ENCODE data around the gene PAK4.

The PAK4 gene

DNA sequence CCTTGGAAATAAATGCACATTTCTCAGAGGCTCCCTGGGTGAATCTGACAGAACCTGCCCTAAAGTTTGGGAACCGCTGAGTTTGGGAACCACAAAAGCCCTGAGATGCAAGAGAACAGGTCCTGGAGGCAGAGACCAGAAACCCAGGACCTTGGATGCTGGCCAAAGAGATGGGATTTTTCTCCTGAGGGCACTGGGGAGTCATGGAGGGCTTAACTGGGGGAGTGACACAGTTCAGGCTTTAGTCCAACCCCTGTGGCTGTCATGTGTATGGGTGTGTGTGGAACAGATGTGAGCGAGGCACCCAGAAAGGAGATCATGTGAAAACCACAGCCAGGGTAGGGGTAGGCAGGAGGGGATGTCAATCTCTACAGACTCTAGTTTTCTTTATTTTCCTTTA, 67.3 kb downstream of the PAK4 start:
- TF ChIP-seq FOXP2 (optimal IDR thresholded peaks at IDR 0.05; ENCODE audit: borderline replicate concordance, extremely low read depth, extremely low read length, insufficient read depth) (no peak), SIN3A (IDR thresholded peaks at IDR 0.05; ENCODE audit: borderline replicate concordance, insufficient read depth, low read length) (no peak), TAF1 (IDR thresholded peaks at IDR 0.05; ENCODE audit: borderline replicate concordance, insufficient read depth, low read length) (no peak), REST (IDR thresholded peaks at IDR 0.05; ENCODE audit: insufficient read depth in 1 of 2, low read depth in 2 of 2, low read length in 2 of 2) (no peak)

- TF ChIP-seq FOXP2 (optimal IDR thresholded peaks at IDR 0.05; ENCODE audit: borderline replicate concordance, extremely low read depth, extremely low read length, insufficient read depth) = no peak
- no peak for TF ChIP-seq TAF1 (IDR thresholded peaks at IDR 0.05; ENCODE audit: borderline replicate concordance, insufficient read depth, low read length)
- TF ChIP-seq SIN3A (IDR thresholded peaks at IDR 0.05; ENCODE audit: borderline replicate concordance, insufficient read depth, low read length) = no peak
- TF ChIP-seq REST (IDR thresholded peaks at IDR 0.05; ENCODE audit: insufficient read depth in 1 of 2, low read depth in 2 of 2, low read length in 2 of 2) = no peak
- no peak for TF ChIP-seq POLR2AphosphoS5 (IDR thresholded peaks at IDR 0.05; ENCODE audit: low read depth, low read length)
Measured at GRCh38 chr19:39193803-39194202, 68.2 kb downstream of the PAK4 start.

GRCh38 chr19:39194832-39195542, 69.4 kb downstream of the PAK4 start:
- TF ChIP-seq POLR2AphosphoS5 (IDR thresholded peaks at IDR 0.05; ENCODE audit: low read depth, low read length) (no peak), REST (IDR thresholded peaks at IDR 0.05; ENCODE audit: insufficient read depth in 1 of 2, low read depth in 2 of 2, low read length in 2 of 2) (no peak), FOXP2 (optimal IDR thresholded peaks at IDR 0.05; ENCODE audit: borderline replicate concordance, extremely low read depth, extremely low read length, insufficient read depth) (no peak), SIN3A (IDR thresholded peaks at IDR 0.05; ENCODE audit: borderline replicate concordance, insufficient read depth, low read length) (no peak), TAF1 (IDR thresholded peaks at IDR 0.05; ENCODE audit: borderline replicate concordance, insufficient read depth, low read length) (no peak)

DNA sequence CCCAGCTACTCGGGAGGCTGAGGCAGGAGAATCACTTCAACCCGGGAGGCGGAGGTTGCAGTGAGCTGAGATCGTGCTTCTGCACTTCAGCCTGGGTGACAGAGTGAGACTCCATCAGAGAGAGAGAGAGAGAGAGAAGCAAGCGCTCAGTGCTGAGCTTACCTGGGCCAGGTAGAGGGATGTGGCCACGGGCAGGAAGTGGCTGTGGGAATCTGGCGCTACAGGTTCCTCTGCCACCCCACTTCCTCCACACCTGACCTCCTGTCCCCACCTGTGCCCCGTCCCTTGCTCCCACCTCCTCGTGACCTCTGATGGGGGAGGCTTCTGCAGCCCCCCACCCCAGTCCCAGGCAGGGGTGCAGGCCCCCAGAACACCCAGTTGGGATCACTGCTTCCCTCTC, 70.2 kb downstream of the PAK4 start:
- TF ChIP-seq REST (IDR thresholded peaks at IDR 0.05; ENCODE audit: insufficient read depth in 1 of 2, low read depth in 2 of 2, low read length in 2 of 2) (no peak), SIN3A (IDR thresholded peaks at IDR 0.05; ENCODE audit: borderline replicate concordance, insufficient read depth, low read length) (no peak), FOXP2 (optimal IDR thresholded peaks at IDR 0.05; ENCODE audit: borderline replicate concordance, extremely low read depth, extremely low read length, insufficient read depth) (no peak), TAF1 (IDR thresholded peaks at IDR 0.05; ENCODE audit: borderline replicate concordance, insufficient read depth, low read length) (no peak), POLR2AphosphoS5 (IDR thresholded peaks at IDR 0.05; ENCODE audit: low read depth, low read length) (no peak)
